ENCODE results near the gene SLC25A4.

GRCh38 chr4:185118876-185119275, 24.2 kb upstream of the SLC25A4 start:
- TF ChIP-seq CTCF (IDR thresholded peaks at IDR 0.05) (no peak), POLR2A (IDR thresholded peaks at IDR 0.05; ENCODE audit: low read depth) (no peak), POLR2AphosphoS5 (IDR thresholded peaks at IDR 0.05) (no peak)

Data from esophagus muscularis mucosa (tissue), 3 donors.